Measurements from ENCODE around the gene SECISBP2L. TPM values are rescaled to one million over a fixed set of nuclear protein-coding genes. Genes with fewer than 3 reads are reported as not detected.

SECISBP2L gene
- total RNA-seq, 1 donor from 2014 or later = 95.8 TPM

Small RNA genes lying within 50 kb of the gene (small RNA-seq; reads per million reads assigned to genes)
- gene RF00019 = not detected

Other genes with a start within 250 kb of the SECISBP2L start
- 1.6 TPM for gene CEP152, start 235.4 kb downstream of the SECISBP2L start, total RNA-seq
- gene EID1, start 168.3 kb downstream of the SECISBP2L start, total RNA-seq = 278 TPM
- gene SHC4, start 82.5 kb downstream of the SECISBP2L start, total RNA-seq = 5.7 TPM
- gene COPS2, start 109.2 kb upstream of the SECISBP2L start, total RNA-seq = 66.9 TPM
- 54.2 TPM for gene GALK2, start 123.8 kb upstream of the SECISBP2L start, total RNA-seq